Stomach (tissue), 9 donors: ENCODE results near the gene ZBTB7B. TPM values are rescaled to one million over a fixed set of nuclear protein-coding genes. Genes with fewer than 3 reads are reported as not detected.

ENCODE experiments used
- DNase-seq, 2 donors: peaks; one replicate each; pipeline versions ENCODE4 v3.0.0 to v3.0.0-alpha.2; 2013 to 2019
- H3K27ac ChIP-seq, 5 donors: fragments of 200-600 bp in 4 of 5; sonication (generic) in 4 of 5; one replicate each; pipeline ENCODE4 v1.5.1; 2013 to 2019; ENCODE audit warnings: mild to moderate bottlenecking in 1 of 5, moderate library complexity in 1 of 5
- H3K27me3 ChIP-seq, 3 donors: fragments of 200-600 bp; sonication (generic); one replicate each; pipeline ENCODE4 v1.5.1; 2017 to 2019; ENCODE audit warnings: mixed run types in 1 of 3
- H3K36me3 ChIP-seq, 4 donors: fragments of 200-600 bp; sonication (generic); 1 replicate in 3 of 4; 2 replicates in 1 of 4; pipeline ENCODE4 v1.5.1; 2016 to 2019
- H3K4me1 ChIP-seq, 4 donors: fragments of 200-600 bp; sonication (generic); one replicate each; pipeline ENCODE4 v1.5.1; 2016 to 2019
- H3K4me3 ChIP-seq, 4 donors: fragments of 200-600 bp; sonication (generic) in 3 of 4; one replicate each; pipeline ENCODE4 v1.5.1; 2016 to 2019; ENCODE audit warnings: mild to moderate bottlenecking in 1 of 4
- H3K9me3 ChIP-seq, 4 donors: fragments of 200-600 bp; sonication (generic); one replicate each; pipeline ENCODE4 v1.5.1; 2016 to 2019
- CTCF ChIP-seq, 7 experiments: fragments of 450-650 bp in 4 of 7; fragments of 200-600 bp in 3 of 7; sonication (generic) in 3 of 7; IDR thresholded peaks; one replicate each; pipeline ENCODE4 v1.5.1; 2016 to 2019; ENCODE audit warnings: antibody characterized with exemption in 7 of 7, control low read depth in 2 of 7, mild to moderate bottlenecking in 1 of 7
- EP300 ChIP-seq: sonication (generic); formaldehyde crosslinking; IDR thresholded peaks from one replicate; pipeline ENCODE4 v1.6.1; 2017; ENCODE audit warnings: antibody characterized with exemption
- POLR2A ChIP-seq, 4 donors: fragments of 450-650 bp; IDR thresholded peaks; one replicate each; pipeline ENCODE4 v1.6.1; 2016; ENCODE audit warnings: antibody characterized with exemption in 4 of 4, control low read depth in 2 of 4, mild to moderate bottlenecking in 1 of 4, moderate library complexity in 1 of 4
- POLR2AphosphoS5 ChIP-seq, 3 donors: sonication (generic); formaldehyde crosslinking; IDR thresholded peaks; one replicate each; pipeline ENCODE4 v1.6.1; 2016; ENCODE audit warnings: antibody characterized with exemption in 3 of 3
- WGBS, 5 donors: extraction: QIAGEN DNeasy Blood & Tissue Kit in 3 of 5; methylation state at CpG; one replicate each; pipeline versions ENCODE4 v1.1.5 to v1.1.7; 2013 to 2018; 5-methylcytosine and 5-hydroxymethylcytosine counted together
- intact Hi-C: fragments of 100-400 bp; cut with DNase I; formaldehyde crosslinking; loops from one replicate; pipeline ENCODE4 v1.15.1; 2023; ENCODE audit warnings: low total_unique reads
- polyA plus RNA-seq, 3 donors: library from polyadenylated mRNA; stranded (reverse); fragments of 200-250 nt; gene quantifications; one replicate each; pipeline ENCODE4 v1.2.3, GENCODE V29; 2013
- total RNA-seq, 5 donors: library from RNA; depleted of rRNA; stranded (reverse); fragments of >200 nt; gene quantifications; one replicate each; pipeline versions ENCODE4 v1.1.0 to v1.2.3, GENCODE V29; 2014 to 2016
- donor health status: healthy with polysubstance abuse.
- donor health status: Bipolar disorder and iron deficiency.
- donor health status: healthy.

The ZBTB7B gene
- total and polyA plus RNA-seq, 8 donors = 29.6 to 134 (median 38.1) TPM

GRCh38 chr1:155024315-155024714 is 21.7 kb downstream of the ZBTB7B start:
- H3K4me3 ChIP-seq = no peak overlapping the region
- intact Hi-C loops = no loop called here
- 90 to 94% (median 92%) methylated on average over 9 of the region's 9 CpGs for WGBS, 5 donors

DNA sequence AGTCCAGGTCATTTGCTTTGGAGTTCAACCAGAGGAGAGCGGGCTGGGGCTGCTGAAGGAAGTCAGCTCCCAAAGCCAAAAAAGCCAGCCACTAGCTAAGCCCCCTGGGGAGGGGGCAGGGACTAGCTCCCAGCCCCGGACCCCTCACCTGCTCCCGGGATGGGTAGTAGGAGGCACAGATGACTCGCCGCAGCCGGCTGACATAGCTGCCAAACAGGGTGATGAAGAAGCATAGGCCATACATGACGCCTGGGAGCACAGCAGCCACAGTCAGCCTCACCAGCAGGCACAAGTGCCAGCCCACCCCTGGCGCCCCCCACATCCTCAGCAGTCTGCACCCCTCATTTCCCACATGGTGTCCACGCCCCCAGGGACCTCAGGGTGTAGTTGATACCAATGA is 23.6 kb downstream of the ZBTB7B start:
- peaks cover 0 to 8% (median 2%) of the 10 kb centered on the region in 4 donors for H3K4me1 ChIP-seq
- TF ChIP-seq EP300 (no peak), POLR2AphosphoS5 (IDR thresholded peaks at IDR 0.05) (no peak)
- H3K36me3 ChIP-seq = no peaks in the 10 kb centered on the region
- no peak for DNase-seq
- H3K27ac ChIP-seq = no peak overlapping the region
- intact Hi-C loops = no loop called here
- no peak overlapping the region for H3K4me3 ChIP-seq
- 57 to 66% (median 64%) methylated on average over 2 to 9 of the region's 9 CpGs for WGBS, 5 donors
- no peaks in the 10 kb centered on the region for H3K9me3 ChIP-seq
- no peaks in the 10 kb centered on the region for H3K27me3 ChIP-seq

More at GRCh38 chr1:155024315-155024714, 21.7 kb downstream of the ZBTB7B start:
- no peak overlapping the region for H3K27ac ChIP-seq
- H3K9me3 ChIP-seq = no peaks in the 10 kb centered on the region
- H3K4me1 ChIP-seq = peaks cover 0 to 9% (median 2%) of the 10 kb centered on the region in 4 donors
- TF ChIP-seq POLR2A (IDR thresholded peaks at IDR 0.05) (no peak), EP300 (no peak), CTCF (IDR thresholded peaks at IDR 0.05) (no peak), POLR2AphosphoS5 (IDR thresholded peaks at IDR 0.05) (no peak)
- no peaks in the 10 kb centered on the region for H3K36me3 ChIP-seq
- no peak for DNase-seq
- no peaks in the 10 kb centered on the region for H3K27me3 ChIP-seq

DNA sequence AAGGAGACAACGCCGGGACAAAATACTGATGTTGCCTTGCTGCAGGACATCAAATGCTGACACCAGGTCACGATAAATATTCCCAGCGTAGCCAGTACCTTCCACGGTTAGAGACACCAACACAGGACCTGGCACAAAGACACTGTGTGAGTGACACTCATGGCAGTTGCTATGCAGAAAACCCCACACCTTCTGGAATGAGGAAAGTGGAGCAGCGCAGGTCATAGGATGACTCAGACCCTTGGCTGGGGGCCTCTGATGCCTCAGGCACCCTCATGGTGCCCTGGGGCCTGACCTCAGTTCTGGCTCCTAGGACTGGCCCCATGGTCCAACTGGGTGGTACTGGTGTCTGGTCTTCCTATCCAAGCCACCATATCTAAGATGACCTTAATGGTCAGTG is 24.0 kb downstream of the ZBTB7B start:
- no peak overlapping the region for H3K27ac ChIP-seq
- WGBS, 5 donors = 87 to 91% (median 89%) methylated on average over 6 of the region's 6 CpGs
- intact Hi-C loops = no loop called here
- H3K4me1 ChIP-seq = peaks cover 0 to 8% (median 2%) of the 10 kb centered on the region in 4 donors
- H3K27me3 ChIP-seq = no peaks in the 10 kb centered on the region
- H3K36me3 ChIP-seq = no peaks in the 10 kb centered on the region
- H3K4me3 ChIP-seq = no peak overlapping the region
- TF ChIP-seq POLR2A (IDR thresholded peaks at IDR 0.05) = no peak
- TF ChIP-seq CTCF (IDR thresholded peaks at IDR 0.05) = no peak
- TF ChIP-seq EP300 = no peak
- TF ChIP-seq POLR2AphosphoS5 (IDR thresholded peaks at IDR 0.05) = no peak
- no peak for DNase-seq
- no peaks in the 10 kb centered on the region for H3K9me3 ChIP-seq

DNA sequence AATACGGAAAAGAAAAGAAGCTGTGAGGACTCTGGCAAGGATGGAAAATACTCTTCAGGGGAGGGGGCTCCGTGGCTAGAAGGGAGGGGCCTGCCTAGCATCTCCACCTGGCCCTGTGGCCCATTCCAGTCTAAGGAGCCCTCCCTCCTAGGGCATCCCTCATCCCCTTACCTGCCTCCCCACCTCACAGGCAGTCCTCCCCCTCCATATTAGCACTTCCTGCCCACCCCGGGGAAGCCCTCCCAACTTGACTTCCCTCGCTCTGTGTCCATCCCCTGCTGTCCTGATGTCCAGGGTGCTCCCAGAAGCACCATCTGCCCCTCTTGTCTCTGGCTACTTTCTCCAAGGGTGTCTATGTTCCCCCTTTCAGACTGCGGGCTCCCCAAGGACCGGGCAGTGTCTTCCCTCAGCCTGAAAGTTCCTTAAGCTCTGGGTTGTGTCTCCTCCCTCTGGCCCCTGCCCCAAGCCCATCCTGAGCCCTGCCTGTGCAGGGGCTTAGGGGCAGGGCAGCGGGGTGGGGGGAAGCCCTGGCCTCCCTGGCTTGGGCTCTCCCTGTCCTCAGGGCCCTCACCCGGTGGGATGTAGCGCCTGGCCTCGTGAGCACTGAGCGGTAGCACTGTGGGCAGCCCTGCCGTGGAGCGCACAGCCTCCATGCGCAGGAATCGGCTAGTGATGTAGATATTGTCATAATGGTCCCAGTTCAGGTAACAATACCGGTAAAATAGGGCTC is 27.1 kb downstream of the ZBTB7B start:
- DNase-seq = no peak
- no peak overlapping the region for H3K4me3 ChIP-seq
- no peak overlapping the region for H3K27ac ChIP-seq
- intact Hi-C loops = no loop called here
- no peaks in the 10 kb centered on the region for H3K36me3 ChIP-seq
- 78 to 87% (median 80%) methylated on average over 16 of the region's 16 CpGs for WGBS, 5 donors
- H3K4me1 ChIP-seq = no peaks in the 10 kb centered on the region
- H3K9me3 ChIP-seq = no peaks in the 10 kb centered on the region
- H3K27me3 ChIP-seq = no peaks in the 10 kb centered on the region
- no peak for TF ChIP-seq CTCF (IDR thresholded peaks at IDR 0.05)
- TF ChIP-seq EP300 = no peak
- no peak for TF ChIP-seq POLR2A (IDR thresholded peaks at IDR 0.05)
- no peak for TF ChIP-seq POLR2AphosphoS5 (IDR thresholded peaks at IDR 0.05)

- no peak for TF ChIP-seq POLR2AphosphoS5 (IDR thresholded peaks at IDR 0.05)
- TF ChIP-seq EP300 = no peak
- TF ChIP-seq CTCF (IDR thresholded peaks at IDR 0.05) = no peak
- no peak for TF ChIP-seq POLR2A (IDR thresholded peaks at IDR 0.05)
- DNase-seq = no peak
- WGBS, 5 donors = 77 to 96% (median 85%) methylated on average over 3 to 15 of the region's 15 CpGs
- no peaks in the 10 kb centered on the region for H3K27me3 ChIP-seq
- no peak overlapping the region for H3K4me3 ChIP-seq
- H3K4me1 ChIP-seq = no peaks in the 10 kb centered on the region
- no peaks in the 10 kb centered on the region for H3K9me3 ChIP-seq
- H3K36me3 ChIP-seq = no peaks in the 10 kb centered on the region
- intact Hi-C loops = no loop called here
- H3K27ac ChIP-seq = no peak overlapping the region
These were observed 27.7 kb downstream of the ZBTB7B start for GRCh38 chr1:155030243-155030795.
